PC-9 (cell line): ENCODE results near the gene ULK3.

Experiments
- EZH2 ChIP-seq: fragments of 200-600 bp; sonication (generic); IDR thresholded peaks from 2 replicates; pipeline ENCODE4 v1.8.0; 2017; ENCODE audit warnings: antibody characterized with exemption, low read depth
- TF ChIP-seq, protein P1 (sequence below): fragments of 200-600 bp; sonication (generic); conservative IDR thresholded peaks from 2 replicates; pipeline ENCODE4 v1.6.1; 2017; ENCODE audit warnings: mixed run types, antibody characterized with exemption, mild to moderate bottlenecking, moderate library complexity

GRCh38 chr15:74833376-74834107, 9.4 kb downstream of the ULK3 start:
- TF ChIP-seq, protein P1, sequence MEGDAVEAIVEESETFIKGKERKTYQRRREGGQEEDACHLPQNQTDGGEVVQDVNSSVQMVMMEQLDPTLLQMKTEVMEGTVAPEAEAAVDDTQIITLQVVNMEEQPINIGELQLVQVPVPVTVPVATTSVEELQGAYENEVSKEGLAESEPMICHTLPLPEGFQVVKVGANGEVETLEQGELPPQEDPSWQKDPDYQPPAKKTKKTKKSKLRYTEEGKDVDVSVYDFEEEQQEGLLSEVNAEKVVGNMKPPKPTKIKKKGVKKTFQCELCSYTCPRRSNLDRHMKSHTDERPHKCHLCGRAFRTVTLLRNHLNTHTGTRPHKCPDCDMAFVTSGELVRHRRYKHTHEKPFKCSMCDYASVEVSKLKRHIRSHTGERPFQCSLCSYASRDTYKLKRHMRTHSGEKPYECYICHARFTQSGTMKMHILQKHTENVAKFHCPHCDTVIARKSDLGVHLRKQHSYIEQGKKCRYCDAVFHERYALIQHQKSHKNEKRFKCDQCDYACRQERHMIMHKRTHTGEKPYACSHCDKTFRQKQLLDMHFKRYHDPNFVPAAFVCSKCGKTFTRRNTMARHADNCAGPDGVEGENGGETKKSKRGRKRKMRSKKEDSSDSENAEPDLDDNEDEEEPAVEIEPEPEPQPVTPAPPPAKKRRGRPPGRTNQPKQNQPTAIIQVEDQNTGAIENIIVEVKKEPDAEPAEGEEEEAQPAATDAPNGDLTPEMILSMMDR, result no peak
- no peak for TF ChIP-seq EZH2
